Measurements from ENCODE around the gene LRFN4.

The LRFN4 gene

DNA sequence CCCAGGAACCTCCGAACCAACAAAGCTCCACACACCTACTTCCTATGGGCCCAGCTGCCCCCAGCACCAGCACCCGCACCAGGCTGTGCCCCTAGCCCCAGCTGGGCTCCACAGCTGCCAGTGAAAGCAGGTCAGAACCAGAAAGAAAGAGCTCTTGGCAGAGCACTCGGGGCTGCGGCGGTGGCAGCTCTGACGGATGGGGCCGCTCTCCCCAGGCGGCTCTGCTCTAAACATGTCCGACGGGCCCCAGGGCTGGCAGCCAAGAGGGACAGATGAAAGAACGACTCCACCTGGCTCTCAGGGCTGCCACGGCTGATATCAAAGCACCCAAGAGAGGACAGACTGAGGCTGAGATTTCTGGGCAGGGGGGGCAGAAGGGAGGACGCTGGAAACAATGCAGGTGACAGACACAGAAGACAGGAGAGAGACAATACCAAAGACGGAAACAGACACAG, 25.7 kb downstream of the LRFN4 start:
- H3K36me3 ChIP-seq (ENCODE audit: control insufficient read depth, insufficient read depth, low read length), result no peaks in the 10 kb centered on the region
- H3K9me3 ChIP-seq (ENCODE audit: control insufficient read depth, low read length), result no peaks in the 10 kb centered on the region
- H3K4me1 ChIP-seq, result peaks cover 38% of the 10 kb centered on the region
- H3K27me3 ChIP-seq (ENCODE audit: control insufficient read depth, insufficient read depth, low read length), result no peaks in the 10 kb centered on the region
- H3K9ac ChIP-seq, result no peak overlapping the region
- H3K79me2 ChIP-seq, result no peaks in the 10 kb centered on the region
- no peak overlapping the region for H3K4me3 ChIP-seq (ENCODE audit: low read depth, low read length)
- TF ChIP-seq, protein P1, sequence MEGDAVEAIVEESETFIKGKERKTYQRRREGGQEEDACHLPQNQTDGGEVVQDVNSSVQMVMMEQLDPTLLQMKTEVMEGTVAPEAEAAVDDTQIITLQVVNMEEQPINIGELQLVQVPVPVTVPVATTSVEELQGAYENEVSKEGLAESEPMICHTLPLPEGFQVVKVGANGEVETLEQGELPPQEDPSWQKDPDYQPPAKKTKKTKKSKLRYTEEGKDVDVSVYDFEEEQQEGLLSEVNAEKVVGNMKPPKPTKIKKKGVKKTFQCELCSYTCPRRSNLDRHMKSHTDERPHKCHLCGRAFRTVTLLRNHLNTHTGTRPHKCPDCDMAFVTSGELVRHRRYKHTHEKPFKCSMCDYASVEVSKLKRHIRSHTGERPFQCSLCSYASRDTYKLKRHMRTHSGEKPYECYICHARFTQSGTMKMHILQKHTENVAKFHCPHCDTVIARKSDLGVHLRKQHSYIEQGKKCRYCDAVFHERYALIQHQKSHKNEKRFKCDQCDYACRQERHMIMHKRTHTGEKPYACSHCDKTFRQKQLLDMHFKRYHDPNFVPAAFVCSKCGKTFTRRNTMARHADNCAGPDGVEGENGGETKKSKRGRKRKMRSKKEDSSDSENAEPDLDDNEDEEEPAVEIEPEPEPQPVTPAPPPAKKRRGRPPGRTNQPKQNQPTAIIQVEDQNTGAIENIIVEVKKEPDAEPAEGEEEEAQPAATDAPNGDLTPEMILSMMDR (IDR thresholded peaks at IDR 0.05), result no peak
- H3K27ac ChIP-seq, result peak overlapping the region; percentile 83
- no peak overlapping the region for H3K4me2 ChIP-seq (ENCODE audit: low read length)
- H2AFZ ChIP-seq, result peak overlapping the region; percentile 65

DNA sequence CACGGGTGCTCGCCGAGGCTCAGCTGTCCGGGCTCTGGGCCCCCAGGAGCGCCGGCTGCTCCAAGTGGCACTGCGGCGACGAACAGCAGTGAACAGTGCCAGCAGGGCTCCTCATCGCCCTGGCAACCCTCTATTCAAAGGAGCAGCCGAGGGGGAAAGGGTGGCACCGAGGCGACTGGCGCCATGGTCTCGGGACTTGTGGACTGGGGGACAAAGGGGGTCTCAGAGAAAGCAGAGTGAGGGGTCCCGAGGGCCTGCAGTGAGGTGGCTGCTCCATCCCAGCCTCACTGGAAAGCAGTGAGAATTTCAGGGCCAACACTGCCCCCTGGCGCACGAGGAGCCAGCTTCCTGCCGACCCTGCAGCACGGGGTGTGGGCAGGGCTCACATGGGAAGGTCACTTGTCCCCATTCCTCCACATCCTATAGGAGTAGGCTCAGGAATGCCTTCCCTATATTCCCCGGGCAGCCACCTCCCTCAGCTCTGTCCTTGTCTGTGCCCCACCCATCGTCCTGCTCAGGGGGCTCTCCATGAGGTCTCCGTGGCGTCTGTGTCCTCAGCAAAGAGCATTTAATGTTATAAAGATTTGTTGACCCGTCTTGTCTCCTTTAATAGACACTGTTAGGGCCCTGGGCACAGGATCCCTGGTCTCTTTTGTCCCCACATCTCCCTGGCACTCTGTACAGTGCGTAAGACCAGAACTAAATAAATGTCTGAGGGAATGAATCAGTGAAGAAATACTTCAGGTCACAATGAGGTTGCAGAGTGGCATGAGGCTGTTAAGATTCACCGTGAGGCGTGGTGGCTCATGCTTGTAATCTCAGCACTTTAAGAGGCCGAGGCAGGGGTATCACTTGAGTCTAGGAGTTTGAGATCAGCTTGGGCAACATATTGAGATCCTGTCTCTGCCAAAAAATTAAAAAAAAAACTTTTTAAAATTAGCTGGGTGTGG, 26.4 kb downstream of the LRFN4 start:
- Histone ChIP-seq H3K4me2 (ENCODE audit: low read length) (no peak overlapping the region), H3K27ac (peak overlapping the region; percentile 83)

DNA sequence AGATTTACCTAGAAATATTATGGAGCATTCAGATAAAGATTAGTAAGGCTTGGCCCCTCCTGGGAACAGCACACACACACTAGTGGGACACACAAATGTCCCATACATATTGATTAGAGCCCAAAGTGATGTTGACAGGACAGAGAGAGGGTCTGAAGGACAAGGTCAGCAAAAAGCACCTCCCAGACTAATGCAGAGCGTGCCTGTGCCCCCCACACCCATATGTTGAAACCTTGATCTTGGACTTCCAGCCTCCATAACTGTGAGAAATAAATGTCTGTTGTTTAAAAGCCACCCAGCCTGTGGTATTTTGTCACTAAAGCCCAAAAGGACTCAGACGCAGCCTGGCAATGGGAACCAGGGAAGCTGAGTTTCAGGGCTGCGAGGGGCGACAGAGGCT, 27.6 kb downstream of the LRFN4 start:
- TF ChIP-seq, protein P1 (IDR thresholded peaks at IDR 0.05), result no peak
- peaks cover 29% of the 10 kb centered on the region for H3K4me1 ChIP-seq
- H3K4me2 ChIP-seq (ENCODE audit: low read length), result no peak overlapping the region
- no peak overlapping the region for H3K4me3 ChIP-seq (ENCODE audit: low read depth, low read length)
- no peaks in the 10 kb centered on the region for H3K36me3 ChIP-seq (ENCODE audit: control insufficient read depth, insufficient read depth, low read length)
- H3K79me2 ChIP-seq, result no peaks in the 10 kb centered on the region
- no peak overlapping the region for H3K9ac ChIP-seq
- H3K27ac ChIP-seq, result no peak overlapping the region
- H3K27me3 ChIP-seq (ENCODE audit: control insufficient read depth, insufficient read depth, low read length), result no peaks in the 10 kb centered on the region
- no peaks in the 10 kb centered on the region for H3K9me3 ChIP-seq (ENCODE audit: control insufficient read depth, low read length)
- no peak overlapping the region for H2AFZ ChIP-seq

More for the DNA sequence above, 26.4 kb downstream of the LRFN4 start:
- no peak overlapping the region for H3K4me3 ChIP-seq (ENCODE audit: low read depth, low read length)
- peak overlapping the region; percentile 65 for H2AFZ ChIP-seq
- H3K4me1 ChIP-seq, result peaks cover 37% of the 10 kb centered on the region
- TF ChIP-seq, protein P1 (IDR thresholded peaks at IDR 0.05), result peak; percentile 49
- H3K9ac ChIP-seq, result no peak overlapping the region
- H3K79me2 ChIP-seq, result no peaks in the 10 kb centered on the region
- H3K27me3 ChIP-seq (ENCODE audit: control insufficient read depth, insufficient read depth, low read length), result no peaks in the 10 kb centered on the region
- H3K9me3 ChIP-seq (ENCODE audit: control insufficient read depth, low read length), result no peaks in the 10 kb centered on the region
- H3K36me3 ChIP-seq (ENCODE audit: control insufficient read depth, insufficient read depth, low read length), result no peaks in the 10 kb centered on the region

DNA sequence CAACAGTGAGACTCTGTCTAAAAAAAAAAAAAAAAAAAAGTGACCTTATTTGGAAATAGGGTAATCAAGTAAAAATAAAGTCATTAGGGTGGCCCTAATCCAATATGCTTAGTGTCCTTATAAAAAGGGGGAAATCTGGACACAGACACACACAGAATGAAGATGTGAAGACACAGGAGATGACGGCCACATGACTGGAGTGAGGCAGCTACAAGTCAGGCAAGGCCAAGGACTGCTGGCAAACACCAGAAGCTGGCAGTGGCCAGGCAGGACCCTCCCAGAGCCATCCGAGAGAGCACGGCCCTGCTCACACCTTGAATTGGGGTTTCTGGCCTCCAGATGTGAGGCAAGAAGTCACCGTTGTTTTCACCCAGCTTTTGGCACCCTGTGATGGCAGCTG, 28.6 kb downstream of the LRFN4 start:
- peaks cover 28% of the 10 kb centered on the region for H3K4me1 ChIP-seq
- H3K36me3 ChIP-seq (ENCODE audit: control insufficient read depth, insufficient read depth, low read length), result no peaks in the 10 kb centered on the region
- no peak overlapping the region for H3K4me2 ChIP-seq (ENCODE audit: low read length)
- no peak overlapping the region for H3K9ac ChIP-seq
- H3K79me2 ChIP-seq, result no peaks in the 10 kb centered on the region
- no peak overlapping the region for H2AFZ ChIP-seq
- H3K27ac ChIP-seq, result no peak overlapping the region
- H3K9me3 ChIP-seq (ENCODE audit: control insufficient read depth, low read length), result no peaks in the 10 kb centered on the region
- TF ChIP-seq, protein P1 (IDR thresholded peaks at IDR 0.05), result no peak
- no peak overlapping the region for H3K4me3 ChIP-seq (ENCODE audit: low read depth, low read length)
- H3K27me3 ChIP-seq (ENCODE audit: control insufficient read depth, insufficient read depth, low read length), result no peaks in the 10 kb centered on the region
